Choroid plexus epithelial cell (primary cell): ENCODE data around the gene RSF1.
"Not testable (repeated sequence)": the region's sequence is repeated elsewhere in the genome, so short reads cannot be mapped to it uniquely, and the experiment has no call there.

ENCODE experiments used
- DNase-seq: peaks from one replicate; pipeline ENCODE4 v3.0.0-alpha.2; 2010; ENCODE audit warnings: low read depth
- H3K4me3 ChIP-seq: 2 replicates; pipeline ENCODE4 v1.5.1; 2011; ENCODE audit warnings: low read depth, mild to moderate bottlenecking, control low read depth, low read length, moderate library complexity
- TF ChIP-seq, protein P1 (sequence below): conservative IDR thresholded peaks from 2 replicates; pipeline ENCODE4 v1.5.1; 2011; ENCODE audit warnings: low read depth, mild to moderate bottlenecking, control low read depth, inconsistent platforms, low read length, moderate library complexity

RSF1 gene

DNA sequence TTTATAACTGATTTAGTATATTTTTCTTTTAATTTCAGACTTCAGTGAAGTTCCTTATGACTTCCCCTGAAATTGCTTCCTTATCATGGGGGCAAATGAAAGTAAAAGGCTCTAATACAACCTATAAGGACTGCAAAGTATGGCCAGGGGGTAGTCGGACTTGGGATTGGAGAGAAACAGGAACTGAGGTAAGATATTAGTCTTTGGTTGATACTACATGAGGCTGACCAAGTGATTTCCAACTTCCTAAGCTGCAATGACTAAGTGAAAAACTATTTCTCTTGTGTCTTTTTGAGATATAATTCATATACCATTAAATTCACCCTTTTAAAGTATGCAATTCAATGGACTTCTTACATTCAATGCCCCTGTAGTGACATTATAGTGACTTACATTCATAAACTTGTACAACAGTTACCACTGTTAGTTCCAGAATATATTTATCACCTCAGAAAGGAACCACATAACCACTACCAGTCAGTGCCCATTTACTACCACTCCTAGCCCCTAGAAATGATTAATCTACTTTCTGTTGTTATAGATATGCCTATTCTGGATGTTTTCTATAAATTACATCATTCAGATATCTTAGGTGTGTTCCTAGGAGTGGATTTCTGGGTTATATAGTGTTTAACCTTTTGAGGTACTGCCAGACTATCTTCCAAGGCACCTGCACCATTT, 22.1 kb upstream of the RSF1 start:
- TF ChIP-seq, protein P1, sequence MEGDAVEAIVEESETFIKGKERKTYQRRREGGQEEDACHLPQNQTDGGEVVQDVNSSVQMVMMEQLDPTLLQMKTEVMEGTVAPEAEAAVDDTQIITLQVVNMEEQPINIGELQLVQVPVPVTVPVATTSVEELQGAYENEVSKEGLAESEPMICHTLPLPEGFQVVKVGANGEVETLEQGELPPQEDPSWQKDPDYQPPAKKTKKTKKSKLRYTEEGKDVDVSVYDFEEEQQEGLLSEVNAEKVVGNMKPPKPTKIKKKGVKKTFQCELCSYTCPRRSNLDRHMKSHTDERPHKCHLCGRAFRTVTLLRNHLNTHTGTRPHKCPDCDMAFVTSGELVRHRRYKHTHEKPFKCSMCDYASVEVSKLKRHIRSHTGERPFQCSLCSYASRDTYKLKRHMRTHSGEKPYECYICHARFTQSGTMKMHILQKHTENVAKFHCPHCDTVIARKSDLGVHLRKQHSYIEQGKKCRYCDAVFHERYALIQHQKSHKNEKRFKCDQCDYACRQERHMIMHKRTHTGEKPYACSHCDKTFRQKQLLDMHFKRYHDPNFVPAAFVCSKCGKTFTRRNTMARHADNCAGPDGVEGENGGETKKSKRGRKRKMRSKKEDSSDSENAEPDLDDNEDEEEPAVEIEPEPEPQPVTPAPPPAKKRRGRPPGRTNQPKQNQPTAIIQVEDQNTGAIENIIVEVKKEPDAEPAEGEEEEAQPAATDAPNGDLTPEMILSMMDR, result no peak
- DNase-seq, result peak; percentile 60
- H3K4me3 ChIP-seq, result no peak overlapping the region

DNA sequence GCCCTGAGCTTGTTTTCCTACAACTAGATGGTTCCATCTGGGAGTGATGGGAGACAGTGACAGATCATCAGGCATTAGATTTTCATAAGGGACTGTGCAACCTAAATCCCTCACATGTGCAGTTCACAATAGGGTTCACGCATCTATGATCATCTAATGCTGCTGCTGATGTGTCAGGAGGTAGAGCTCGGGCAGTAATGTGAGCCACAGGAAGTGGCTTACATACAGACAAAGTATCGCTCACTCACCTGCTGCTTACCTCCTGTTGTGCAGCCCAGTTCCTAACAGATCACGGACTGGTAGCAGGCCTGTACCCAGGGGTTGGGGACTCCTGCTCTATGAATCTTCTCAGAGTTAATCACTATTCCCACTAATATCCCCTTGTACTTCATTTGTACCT, 12.8 kb upstream of the RSF1 start:
- TF ChIP-seq, protein P1, result no peak
- no peak for DNase-seq
- H3K4me3 ChIP-seq, result no peak overlapping the region

DNA sequence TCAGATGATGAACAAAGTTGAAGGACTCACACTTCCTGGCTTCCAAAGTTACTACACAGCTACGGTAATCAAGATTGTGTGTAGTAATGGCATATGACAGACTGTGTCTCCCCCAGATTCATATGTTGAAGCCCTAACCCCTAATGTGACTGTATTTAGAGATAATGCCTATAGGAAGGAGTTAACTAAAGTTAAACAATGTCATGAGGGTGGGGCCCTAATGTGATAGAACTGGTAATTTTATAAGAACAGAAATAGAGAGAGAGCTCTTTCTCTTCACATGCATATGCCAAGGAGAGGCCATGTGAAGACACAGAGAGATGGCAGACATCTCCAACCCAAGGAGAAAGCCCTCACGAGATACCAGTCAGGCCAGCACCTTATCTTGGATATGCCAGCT, 8.4 kb upstream of the RSF1 start:
- DNase-seq, result no peak
- TF ChIP-seq, protein P1, result no peak
- no peak overlapping the region for H3K4me3 ChIP-seq

DNA sequence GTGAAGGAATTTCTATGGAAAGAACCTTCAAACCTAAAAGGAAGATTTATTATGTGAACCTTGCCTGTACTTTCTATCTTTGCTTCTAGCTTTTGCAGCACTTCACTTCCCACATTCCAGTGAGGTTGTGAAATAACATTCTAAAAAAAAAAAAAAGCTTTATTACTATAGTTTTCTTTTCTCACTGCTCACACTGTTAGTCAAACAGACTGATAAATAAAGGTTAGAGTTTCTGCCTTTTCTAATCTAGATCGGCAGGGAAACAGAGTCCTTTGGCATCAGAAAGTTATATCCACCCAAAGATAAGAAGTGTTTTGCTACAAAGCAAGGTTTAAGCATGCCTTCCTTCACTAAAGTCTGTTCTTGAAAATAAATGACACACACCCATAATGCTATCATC, 3.3 kb upstream of the RSF1 start:
- TF ChIP-seq, protein P1, result no peak
- no peak overlapping the region for H3K4me3 ChIP-seq
- peak; percentile 69 for DNase-seq

DNA sequence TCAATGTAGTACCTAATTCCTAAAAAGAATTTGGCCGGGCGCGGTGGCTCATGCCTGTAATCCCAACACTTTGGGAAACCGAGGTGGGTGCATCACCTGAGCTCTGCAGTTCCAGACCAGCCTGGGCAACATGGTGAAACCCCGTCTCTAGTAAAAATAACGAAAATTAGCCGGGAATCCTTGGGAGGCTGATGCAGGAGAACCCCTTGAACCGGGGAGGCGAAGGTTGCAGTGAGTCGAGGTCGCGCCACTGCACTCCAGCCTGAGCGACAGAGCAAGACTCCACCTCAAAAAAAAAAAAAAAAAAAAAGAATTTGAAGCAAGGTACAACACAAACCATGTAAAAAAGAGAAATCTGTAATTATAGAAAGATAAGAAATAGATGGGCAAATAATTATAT, 1.6 kb upstream of the RSF1 start:
- not testable (repeated sequence) for DNase-seq
- H3K4me3 ChIP-seq, result peak overlapping the region; percentile 89

DNA sequence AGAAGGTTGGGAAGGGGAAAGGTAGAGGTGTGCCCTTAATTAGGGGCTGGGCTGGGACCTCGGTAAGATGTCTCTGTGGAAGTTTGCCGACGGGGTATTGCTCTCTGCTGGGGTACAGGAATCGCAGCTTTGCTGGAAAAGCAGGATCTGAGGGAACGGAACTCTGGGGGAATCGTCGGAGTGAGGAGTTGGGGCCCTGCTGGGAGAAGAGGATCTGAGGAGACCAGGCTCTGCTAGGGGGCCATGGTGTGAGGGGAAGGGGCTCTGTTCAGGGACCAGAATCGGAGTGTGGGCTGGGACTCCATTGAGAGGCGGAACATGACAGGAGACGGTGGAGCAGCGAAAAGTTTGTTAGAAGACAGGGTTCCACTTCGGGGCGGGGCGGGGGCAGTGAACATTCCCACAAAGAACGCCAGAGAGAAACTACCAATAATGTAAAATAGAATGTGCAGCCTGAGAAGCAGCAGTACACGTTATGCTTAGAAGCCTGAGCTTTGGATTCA, 878 bp upstream of the RSF1 start:
- peak; percentile 52 for DNase-seq
- TF ChIP-seq, protein P1, result no peak
- peak overlapping the region; percentile 89 for H3K4me3 ChIP-seq

DNA sequence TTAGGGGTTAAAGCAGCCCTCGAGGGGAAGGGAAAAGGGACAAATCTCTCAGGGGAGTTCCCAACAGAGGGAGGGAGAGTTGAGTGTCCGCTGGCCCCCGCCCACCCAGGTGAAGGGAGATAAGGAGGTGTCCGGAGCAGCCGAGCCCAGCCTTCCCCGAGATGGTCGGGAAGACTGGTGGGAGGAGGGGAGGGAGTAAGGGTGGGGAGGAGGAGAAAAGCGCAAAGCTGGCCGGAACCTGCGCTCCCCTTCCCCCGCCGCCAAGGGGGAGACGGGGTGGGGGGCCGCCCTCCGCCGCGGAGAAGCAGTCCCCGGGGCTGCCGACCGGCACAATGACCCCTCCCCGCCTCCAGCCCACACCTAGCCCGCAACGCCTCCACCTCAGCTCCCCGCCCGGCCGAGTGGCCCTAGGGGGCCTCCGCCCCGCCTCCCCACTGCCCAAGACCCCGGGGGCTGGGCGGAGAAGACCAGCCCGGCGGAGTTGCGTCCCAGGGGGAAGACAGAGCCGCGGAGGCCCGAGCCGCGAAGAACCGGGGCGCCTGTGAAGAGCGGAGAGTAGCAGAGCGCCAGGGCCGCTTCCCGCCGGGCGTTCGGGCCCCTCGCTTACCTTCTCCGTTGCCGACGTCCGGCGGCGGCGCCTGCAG, 479 bp downstream of the RSF1 start:
- TF ChIP-seq, protein P1, result no peak
- peak; percentile 47 for DNase-seq
- H3K4me3 ChIP-seq, result peak overlapping the region; percentile 89
